Measurements from ENCODE around the gene CDH5. TPM values are rescaled to one million over a fixed set of nuclear protein-coding genes. Genes with fewer than 3 reads are reported as not detected.

The CDH5 gene
- total RNA-seq, 1 experiment from 2014 or later = 3.6 TPM

DNA sequence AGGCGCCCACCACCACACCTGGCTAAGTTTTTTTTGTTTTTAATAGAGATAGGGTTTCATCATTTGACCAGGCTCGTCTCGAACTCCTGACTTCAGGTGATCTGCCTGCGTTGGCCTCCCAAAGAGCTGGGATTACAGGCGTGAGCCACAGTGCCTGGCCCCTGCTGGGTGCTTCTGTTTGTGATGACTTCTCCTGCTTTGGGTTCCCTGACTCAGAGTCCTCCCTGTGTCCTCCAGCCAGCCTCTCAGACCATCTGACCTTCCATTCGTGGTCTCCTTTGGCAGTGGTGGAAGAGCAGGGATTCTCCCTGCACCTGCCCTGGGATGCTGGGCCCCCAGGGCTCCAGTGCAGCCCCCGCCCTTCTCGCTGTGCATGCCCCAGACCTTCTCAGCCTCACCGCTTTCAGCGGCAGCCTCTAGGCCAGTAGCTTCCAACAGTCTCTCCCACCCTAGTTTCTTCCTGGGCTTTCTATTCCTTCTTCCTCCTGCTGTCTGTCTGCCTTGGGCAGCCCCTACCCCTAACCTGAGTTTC, 73.8 kb downstream of the CDH5 start:
- no peak overlapping the region for H3K4me3 ChIP-seq
- CTCF ChIA-PET = no interaction called here
- no peak for DNase-seq
- no peaks in the 10 kb centered on the region for H3K79me2 ChIP-seq (ENCODE audit: low read depth)
- no peaks in the 10 kb centered on the region for H3K36me3 ChIP-seq (ENCODE audit: low read depth)
- intact Hi-C loops (cut with micrococcal nuclease; ENCODE audit: unreplicated experiment) = no loop called here
- H3K9me2 ChIP-seq (ENCODE audit: insufficient read depth) = no peaks in the 10 kb centered on the region
- no TSS peak for BruUV-seq (replicated peaks)
- H2AFZ ChIP-seq = no peak overlapping the region
- POLR2A ChIA-PET (ENCODE audit: unreplicated experiment) = no interaction called here
- TF ChIP-seq, protein P1, sequence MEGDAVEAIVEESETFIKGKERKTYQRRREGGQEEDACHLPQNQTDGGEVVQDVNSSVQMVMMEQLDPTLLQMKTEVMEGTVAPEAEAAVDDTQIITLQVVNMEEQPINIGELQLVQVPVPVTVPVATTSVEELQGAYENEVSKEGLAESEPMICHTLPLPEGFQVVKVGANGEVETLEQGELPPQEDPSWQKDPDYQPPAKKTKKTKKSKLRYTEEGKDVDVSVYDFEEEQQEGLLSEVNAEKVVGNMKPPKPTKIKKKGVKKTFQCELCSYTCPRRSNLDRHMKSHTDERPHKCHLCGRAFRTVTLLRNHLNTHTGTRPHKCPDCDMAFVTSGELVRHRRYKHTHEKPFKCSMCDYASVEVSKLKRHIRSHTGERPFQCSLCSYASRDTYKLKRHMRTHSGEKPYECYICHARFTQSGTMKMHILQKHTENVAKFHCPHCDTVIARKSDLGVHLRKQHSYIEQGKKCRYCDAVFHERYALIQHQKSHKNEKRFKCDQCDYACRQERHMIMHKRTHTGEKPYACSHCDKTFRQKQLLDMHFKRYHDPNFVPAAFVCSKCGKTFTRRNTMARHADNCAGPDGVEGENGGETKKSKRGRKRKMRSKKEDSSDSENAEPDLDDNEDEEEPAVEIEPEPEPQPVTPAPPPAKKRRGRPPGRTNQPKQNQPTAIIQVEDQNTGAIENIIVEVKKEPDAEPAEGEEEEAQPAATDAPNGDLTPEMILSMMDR (conservative IDR thresholded peaks at IDR 0.05) = no peak
- TF ChIP-seq EZH2 (IDR thresholded peaks at IDR 0.05; ENCODE audit: low read depth) = no peak
- no peak overlapping the region for H3K4me2 ChIP-seq
- H4K20me1 ChIP-seq (ENCODE audit: insufficient read depth) = no peaks in the 10 kb centered on the region
- H3K27me3 ChIP-seq (ENCODE audit: insufficient read depth, low read depth) = no peaks in the 10 kb centered on the region
- H3F3A ChIP-seq (ENCODE audit: insufficient read depth, low read depth) = peaks cover 2% of the 10 kb centered on the region; the same call in 1 of the 2 replicates
- H3K4me1 ChIP-seq (replicated peaks; ENCODE audit: insufficient read depth) = peaks cover 15% of the 10 kb centered on the region
- H3K27ac ChIP-seq = no peak overlapping the region
- no peaks in the 10 kb centered on the region for H3K9me3 ChIP-seq (ENCODE audit: insufficient read depth, low read depth)

DNA sequence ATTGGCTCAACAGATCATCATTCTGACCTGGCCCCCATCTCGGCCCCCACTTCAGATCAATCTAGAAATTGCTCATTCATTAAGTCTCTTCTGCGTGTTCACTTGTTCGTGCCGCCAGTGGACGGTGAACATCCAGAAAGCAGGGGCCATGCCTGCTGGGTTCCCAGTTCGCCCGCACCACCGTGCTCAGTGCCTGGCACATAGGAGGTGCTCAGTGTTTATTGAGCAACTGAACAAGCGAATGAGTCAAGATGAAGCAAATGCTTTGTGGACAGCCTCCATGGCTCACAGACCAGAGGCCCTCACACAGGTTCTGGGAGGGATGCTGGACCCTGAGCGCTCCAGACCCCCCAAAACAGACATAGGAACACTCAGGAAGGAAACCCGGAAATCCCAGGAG, 74.5 kb downstream of the CDH5 start:
- Histone ChIP-seq H3K36me3 (ENCODE audit: low read depth) (no peaks in the 10 kb centered on the region), H3K4me2 (no peak overlapping the region), H3K79me2 (ENCODE audit: low read depth) (no peaks in the 10 kb centered on the region), H2AFZ (no peak overlapping the region), H3K4me1 (replicated peaks; ENCODE audit: insufficient read depth) (peaks cover 8% of the 10 kb centered on the region; the same call in 1 of the 2 replicates), H4K20me1 (ENCODE audit: insufficient read depth) (no peaks in the 10 kb centered on the region), H3F3A (ENCODE audit: insufficient read depth, low read depth) (no peaks in the 10 kb centered on the region), H3K9me3 (ENCODE audit: insufficient read depth, low read depth) (no peaks in the 10 kb centered on the region), H3K27ac (no peak overlapping the region), H3K9me2 (ENCODE audit: insufficient read depth) (no peaks in the 10 kb centered on the region), H3K4me3 (no peak overlapping the region), H3K27me3 (ENCODE audit: insufficient read depth, low read depth) (no peaks in the 10 kb centered on the region)
- POLR2A ChIA-PET (ENCODE audit: unreplicated experiment) = no interaction called here
- intact Hi-C loops (cut with micrococcal nuclease; ENCODE audit: unreplicated experiment) = no loop called here
- DNase-seq = no peak
- TF ChIP-seq EZH2 (IDR thresholded peaks at IDR 0.05; ENCODE audit: low read depth) = no peak
- TF ChIP-seq, protein P1 (conservative IDR thresholded peaks at IDR 0.05) = no peak
- CTCF ChIA-PET = no interaction called here
- BruUV-seq (replicated peaks) = no TSS peak

DNA sequence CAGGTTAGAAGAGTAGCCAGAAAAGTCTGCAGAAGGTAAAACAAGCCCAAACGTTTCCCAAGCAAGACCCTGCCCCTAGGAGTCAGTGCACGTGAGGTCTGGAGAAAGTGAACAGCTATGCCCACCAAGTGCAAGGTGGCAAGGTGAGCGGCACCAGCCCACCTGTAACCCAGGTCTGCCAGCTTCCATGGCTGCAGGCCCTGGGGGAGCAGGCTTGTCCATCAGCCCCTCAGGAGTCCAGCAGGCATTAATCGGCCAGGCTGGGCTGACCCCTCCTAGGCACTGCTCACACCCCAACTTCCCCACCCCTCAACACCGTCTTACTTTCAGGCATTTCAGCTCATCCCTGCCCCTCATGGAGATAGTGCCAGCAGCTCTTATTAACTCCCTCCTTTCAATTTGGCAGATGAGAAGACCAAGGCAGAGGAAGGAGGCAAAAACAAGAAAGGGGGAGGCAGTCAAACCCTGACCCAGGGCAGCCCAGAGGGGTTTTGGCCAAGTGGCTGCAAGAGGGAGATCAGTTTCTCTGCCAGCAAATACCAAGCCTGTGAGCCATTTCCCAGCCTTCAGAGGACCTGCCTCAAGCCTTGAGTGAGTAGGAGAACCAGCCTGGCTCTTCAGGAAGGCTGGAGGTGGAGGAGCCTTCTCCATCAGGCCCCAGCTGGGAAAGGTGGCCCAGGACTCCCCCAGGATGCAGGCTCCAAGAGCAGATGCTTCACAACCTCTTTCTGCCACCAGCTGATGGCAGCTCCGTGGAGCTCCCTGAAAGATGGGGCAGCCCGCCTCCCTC, 75.3 kb downstream of the CDH5 start:
- Histone ChIP-seq H3K27me3 (ENCODE audit: insufficient read depth, low read depth) (no peaks in the 10 kb centered on the region), H4K20me1 (ENCODE audit: insufficient read depth) (no peaks in the 10 kb centered on the region), H3F3A (ENCODE audit: insufficient read depth, low read depth) (no peaks in the 10 kb centered on the region), H2AFZ (no peak overlapping the region), H3K4me3 (no peak overlapping the region), H3K4me1 (replicated peaks; ENCODE audit: insufficient read depth) (peaks cover 13% of the 10 kb centered on the region; the same call in 1 of the 2 replicates), H3K9me3 (ENCODE audit: insufficient read depth, low read depth) (no peaks in the 10 kb centered on the region), H3K27ac (no peak overlapping the region), H3K9me2 (ENCODE audit: insufficient read depth) (no peaks in the 10 kb centered on the region), H3K79me2 (ENCODE audit: low read depth) (no peaks in the 10 kb centered on the region), H3K36me3 (ENCODE audit: low read depth) (no peaks in the 10 kb centered on the region), H3K4me2 (no peak overlapping the region)
- TF ChIP-seq, protein P1 (conservative IDR thresholded peaks at IDR 0.05) = no peak
- TF ChIP-seq EZH2 (IDR thresholded peaks at IDR 0.05; ENCODE audit: low read depth) = no peak
- DNase-seq = peak in 1 of 2 experiments; percentile 47
- intact Hi-C loops (cut with micrococcal nuclease; ENCODE audit: unreplicated experiment) = no loop called here
- POLR2A ChIA-PET (ENCODE audit: unreplicated experiment) = no interaction called here
- CTCF ChIA-PET = no interaction called here
- no TSS peak for BruUV-seq (replicated peaks)
